ENCODE measurements around the gene COP1.
A peak's percentile ranks its signal among the peaks of the same experiment; 100 is the strongest.
"Not testable (repeated sequence)": the region's sequence is repeated elsewhere in the genome, so short reads cannot be mapped to it uniquely, and the experiment has no call there.

COP1 gene

DNA sequence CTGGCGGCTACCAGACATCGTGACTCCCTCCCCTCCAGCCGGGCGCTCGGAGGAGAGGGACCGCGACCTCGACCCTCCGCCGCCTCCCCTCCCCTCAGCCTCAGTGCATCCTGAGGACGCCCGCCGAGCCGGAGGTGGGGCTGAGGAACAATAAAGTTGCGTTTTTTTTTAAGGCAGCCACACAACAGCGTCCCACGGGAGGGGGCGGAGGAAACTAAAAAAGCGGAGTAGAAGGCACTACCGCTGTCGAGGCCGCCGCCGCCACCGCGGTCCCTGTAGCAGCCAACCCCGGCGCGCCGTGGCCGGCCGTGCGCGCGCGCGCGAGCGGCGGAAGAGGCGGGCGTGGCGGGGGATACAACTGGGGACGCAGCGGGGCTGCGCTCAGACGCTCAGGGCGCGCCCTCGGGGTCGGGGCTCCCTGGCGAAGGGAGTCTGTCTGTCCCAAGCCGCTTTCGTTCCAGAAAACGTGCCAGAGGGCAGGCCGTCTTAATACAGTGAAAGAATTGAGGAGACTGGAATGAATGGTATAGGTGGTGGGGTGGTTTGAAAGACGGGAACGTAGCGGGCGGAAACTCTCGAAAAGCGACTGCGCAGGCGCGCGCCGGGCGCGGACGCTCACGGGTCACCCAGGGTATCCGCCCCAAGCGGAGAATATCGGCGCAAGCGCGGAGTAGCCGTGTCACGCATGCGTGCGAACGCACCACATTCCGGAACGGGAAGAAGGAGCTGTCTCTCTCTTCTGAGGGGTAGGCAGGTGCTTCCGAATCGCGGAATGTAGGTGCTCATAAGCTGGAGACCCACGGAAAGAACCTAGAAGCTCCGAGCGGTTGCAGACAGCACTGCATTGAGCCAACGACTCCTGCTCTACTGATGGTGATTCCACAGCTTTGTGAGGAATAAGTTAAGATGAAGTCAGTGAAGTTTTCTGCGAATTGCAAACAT, at the start of gene COP1:
TSS of gene COP1 (minus strand) at position 326 of the 942 bp plus-strand sequence. CDS start at position 18, 308 bp downstream.
- Histone ChIP-seq H3K36me3 (ENCODE audit: control insufficient read depth in 1 of 2, insufficient read depth in 2 of 2, low read length in 2 of 2) (peaks cover 0 to 4% of the 10 kb centered on the region in 2 donors), H3K4me3 (ENCODE audit: low read depth in 1 of 2, low read length in 2 of 2) (peak within 1 kb of the TSS; percentile 92 to 100), H3K9me3 (ENCODE audit: control insufficient read depth in 1 of 2, low read length in 2 of 2) (no peaks in the 10 kb centered on the region), H3K27ac (ENCODE audit: low read length) (peak within 1 kb of the TSS; percentile 97), H3K27me3 (ENCODE audit: low read depth, low read length) (no peaks in the 10 kb centered on the region), H3K4me1 (ENCODE audit: control insufficient read depth in 1 of 2, insufficient read depth in 2 of 2, low read length in 2 of 2) (peaks cover 9 to 34% of the 10 kb centered on the region in 2 donors)

DNA sequence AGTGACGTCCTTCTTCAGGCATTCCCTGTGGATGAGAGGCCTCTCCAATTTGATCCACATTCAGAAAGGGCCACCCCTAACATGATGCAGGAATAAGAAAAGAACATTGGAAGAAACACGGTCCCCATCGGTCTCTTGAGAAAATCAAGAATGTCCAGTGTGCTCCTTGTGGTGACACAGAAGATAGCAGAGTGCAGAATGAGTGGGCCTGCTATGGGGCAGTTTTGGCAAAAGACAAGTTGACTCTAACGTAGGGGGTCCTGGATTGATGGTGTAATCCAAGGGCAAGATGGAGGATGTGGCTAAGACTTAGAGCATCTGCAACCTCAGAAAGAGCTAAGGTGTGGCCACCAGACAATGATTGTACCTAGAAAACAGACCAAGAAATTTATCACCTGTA, 45.1 kb upstream of the COP1 start:
- H3K9me3 ChIP-seq (ENCODE audit: control insufficient read depth in 1 of 2, low read length in 2 of 2), result no peaks in the 10 kb centered on the region
- no peaks in the 10 kb centered on the region for H3K27me3 ChIP-seq (ENCODE audit: low read depth, low read length)
- no peaks in the 10 kb centered on the region for H3K4me1 ChIP-seq (ENCODE audit: control insufficient read depth in 1 of 2, insufficient read depth in 2 of 2, low read length in 2 of 2)
- no peak overlapping the region for H3K27ac ChIP-seq (ENCODE audit: low read length)
- no peaks in the 10 kb centered on the region for H3K36me3 ChIP-seq (ENCODE audit: control insufficient read depth in 1 of 2, insufficient read depth in 2 of 2, low read length in 2 of 2)
- H3K4me3 ChIP-seq (ENCODE audit: low read depth in 1 of 2, low read length in 2 of 2), result no peak overlapping the region

DNA sequence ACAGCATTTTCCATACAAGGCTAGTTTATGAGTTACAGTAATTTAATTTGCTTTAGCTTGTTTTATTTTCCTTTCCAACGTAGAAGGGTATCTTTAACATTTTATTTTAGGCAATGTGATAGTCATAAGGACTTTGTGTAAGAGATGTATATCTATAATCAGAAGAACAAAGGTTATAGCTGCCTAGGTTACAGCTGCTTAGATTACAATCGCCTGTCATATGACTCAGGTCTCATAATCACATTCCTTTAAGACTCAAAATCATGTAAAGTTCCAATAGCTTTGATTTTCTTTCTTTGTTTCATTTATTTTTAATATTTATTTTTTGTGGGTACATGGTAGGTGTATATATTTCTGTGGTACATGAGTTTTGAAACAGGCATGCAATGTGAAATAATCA, 37.8 kb upstream of the COP1 start:
- Histone ChIP-seq H3K4me3 (ENCODE audit: low read depth in 1 of 2, low read length in 2 of 2) (no peak overlapping the region), H3K36me3 (ENCODE audit: control insufficient read depth in 1 of 2, insufficient read depth in 2 of 2, low read length in 2 of 2) (no peaks in the 10 kb centered on the region), H3K27me3 (ENCODE audit: low read depth, low read length) (no peaks in the 10 kb centered on the region), H3K27ac (ENCODE audit: low read length) (no peak overlapping the region), H3K4me1 (ENCODE audit: control insufficient read depth in 1 of 2, insufficient read depth in 2 of 2, low read length in 2 of 2) (no peaks in the 10 kb centered on the region), H3K9me3 (ENCODE audit: control insufficient read depth in 1 of 2, low read length in 2 of 2) (no peaks in the 10 kb centered on the region)

DNA sequence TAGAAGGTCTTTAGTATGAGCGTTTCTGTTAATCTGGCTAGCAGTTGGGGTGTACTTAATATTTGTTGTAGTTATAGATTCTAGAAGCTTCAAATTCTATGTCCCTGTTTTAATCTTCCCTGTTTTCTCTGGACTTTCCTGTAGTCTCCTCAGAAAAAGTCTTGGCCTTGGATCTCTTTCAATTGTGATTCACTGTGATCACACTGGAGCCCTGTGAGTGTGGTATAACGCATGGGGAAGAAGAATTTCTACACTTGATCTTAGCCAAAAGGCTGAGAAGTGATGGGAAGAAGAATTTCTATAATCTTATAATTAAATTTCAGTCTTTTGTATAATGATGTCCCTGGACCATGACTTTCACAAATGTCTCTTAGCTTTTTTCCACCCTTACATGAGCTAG, 36.7 kb upstream of the COP1 start:
- no peak overlapping the region for H3K4me3 ChIP-seq (ENCODE audit: low read depth in 1 of 2, low read length in 2 of 2)
- H3K27me3 ChIP-seq (ENCODE audit: low read depth, low read length), result no peaks in the 10 kb centered on the region
- H3K4me1 ChIP-seq (ENCODE audit: control insufficient read depth in 1 of 2, insufficient read depth in 2 of 2, low read length in 2 of 2), result no peaks in the 10 kb centered on the region
- no peaks in the 10 kb centered on the region for H3K9me3 ChIP-seq (ENCODE audit: control insufficient read depth in 1 of 2, low read length in 2 of 2)
- no peaks in the 10 kb centered on the region for H3K36me3 ChIP-seq (ENCODE audit: control insufficient read depth in 1 of 2, insufficient read depth in 2 of 2, low read length in 2 of 2)
- H3K27ac ChIP-seq (ENCODE audit: low read length), result no peak overlapping the region

DNA sequence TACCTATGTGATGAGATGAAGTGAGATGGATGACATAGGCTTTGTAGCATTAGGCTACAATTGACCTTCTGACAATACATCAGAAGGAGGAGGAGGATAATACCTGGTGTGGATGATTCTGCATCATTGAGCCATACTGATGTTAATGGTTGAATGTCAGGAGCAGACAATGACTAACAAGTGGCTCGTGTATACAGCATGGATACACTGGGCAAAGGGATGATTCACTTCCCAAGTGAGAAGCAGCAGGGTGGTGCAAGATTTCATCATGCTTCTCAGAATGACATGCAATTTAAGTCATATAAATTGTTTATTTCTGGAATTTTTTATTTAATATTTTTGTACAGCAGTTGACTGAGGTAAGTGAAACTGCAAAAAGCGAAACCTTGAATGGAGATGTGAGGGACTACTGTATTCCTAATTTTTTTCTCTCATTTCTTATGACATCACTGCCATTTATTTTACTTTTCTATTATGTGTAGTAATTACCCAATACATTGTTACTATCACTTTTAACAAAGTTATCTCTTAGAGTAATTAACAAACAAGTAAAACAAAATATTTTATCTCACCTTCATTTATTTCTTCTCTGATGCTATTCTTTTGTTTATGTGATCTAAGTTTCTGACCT, 34.4 kb upstream of the COP1 start:
- Histone ChIP-seq H3K27ac (ENCODE audit: low read length) (no peak overlapping the region), H3K27me3 (ENCODE audit: low read depth, low read length) (no peaks in the 10 kb centered on the region), H3K4me1 (ENCODE audit: control insufficient read depth in 1 of 2, insufficient read depth in 2 of 2, low read length in 2 of 2) (no peaks in the 10 kb centered on the region), H3K9me3 (ENCODE audit: control insufficient read depth in 1 of 2, low read length in 2 of 2) (no peaks in the 10 kb centered on the region), H3K36me3 (ENCODE audit: control insufficient read depth in 1 of 2, insufficient read depth in 2 of 2, low read length in 2 of 2) (no peaks in the 10 kb centered on the region), H3K4me3 (ENCODE audit: low read depth in 1 of 2, low read length in 2 of 2) (no peak overlapping the region)

DNA sequence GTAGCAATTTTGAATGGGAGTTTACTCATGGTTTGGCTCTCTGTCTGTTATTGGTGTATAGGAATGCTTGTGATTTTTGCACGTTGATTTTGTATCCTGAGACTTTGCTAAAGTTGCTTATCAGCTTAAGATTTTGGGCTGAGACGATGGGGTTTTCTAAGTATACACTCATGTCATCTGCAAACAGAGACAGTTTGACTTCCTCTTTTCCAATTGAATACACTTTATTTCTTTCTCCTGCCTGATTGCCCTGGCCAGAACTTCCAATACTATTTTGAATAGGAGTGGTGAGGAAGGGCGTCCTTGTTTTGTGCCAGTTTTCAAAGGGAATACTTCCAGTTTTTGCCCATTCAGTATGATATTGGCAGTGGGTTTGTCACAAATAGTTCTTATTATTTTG, 26.6 kb upstream of the COP1 start:
- not testable (repeated sequence) for H3K27me3 ChIP-seq (ENCODE audit: low read depth, low read length); H3K4me3 ChIP-seq (ENCODE audit: low read depth in 1 of 2, low read length in 2 of 2); H3K36me3 ChIP-seq (ENCODE audit: control insufficient read depth in 1 of 2, insufficient read depth in 2 of 2, low read length in 2 of 2); H3K27ac ChIP-seq (ENCODE audit: low read length); H3K4me1 ChIP-seq (ENCODE audit: control insufficient read depth in 1 of 2, insufficient read depth in 2 of 2, low read length in 2 of 2); H3K9me3 ChIP-seq (ENCODE audit: control insufficient read depth in 1 of 2, low read length in 2 of 2)

DNA sequence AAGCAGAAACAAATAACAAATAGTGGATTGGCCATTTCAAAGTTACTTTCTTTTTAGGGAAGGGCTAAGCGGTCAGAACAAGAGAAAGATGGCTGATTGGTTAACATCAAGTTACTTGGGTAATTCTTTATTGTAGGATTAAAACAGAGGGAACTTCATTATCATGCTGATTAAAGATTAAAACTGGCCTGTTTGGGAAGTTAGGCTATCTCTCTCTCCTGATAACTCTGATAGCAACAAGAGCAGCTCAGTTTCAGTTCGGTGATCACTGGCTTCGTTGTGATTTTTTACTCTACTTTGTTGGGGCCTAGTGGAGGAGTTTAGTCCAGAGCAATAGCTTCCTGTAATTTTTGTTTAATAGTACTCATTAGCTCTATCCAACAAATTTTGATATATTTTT, 20.5 kb upstream of the COP1 start:
- no peak overlapping the region for H3K4me3 ChIP-seq (ENCODE audit: low read depth in 1 of 2, low read length in 2 of 2)

DNA sequence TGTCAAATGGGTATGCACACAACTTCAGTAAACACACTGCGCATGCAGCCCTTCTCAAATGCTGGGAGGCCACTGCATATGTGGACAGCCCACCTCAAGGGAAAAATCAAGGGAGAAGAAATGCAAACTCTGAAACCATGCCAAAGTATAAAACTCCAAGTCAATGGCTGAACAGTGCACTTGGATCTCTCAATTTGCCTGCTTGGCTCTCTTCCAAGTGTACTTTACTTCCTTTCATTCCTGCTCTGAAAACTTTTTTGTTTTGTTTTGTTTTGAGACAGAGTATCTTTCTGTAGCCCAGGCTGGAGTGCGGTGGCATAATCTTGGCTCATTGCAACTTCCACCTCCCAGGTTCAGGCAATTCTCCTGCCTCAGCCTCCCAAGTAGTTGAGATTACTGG, 18.8 kb upstream of the COP1 start:
- H3K27me3 ChIP-seq (ENCODE audit: low read depth, low read length), result no peaks in the 10 kb centered on the region
- H3K9me3 ChIP-seq (ENCODE audit: control insufficient read depth in 1 of 2, low read length in 2 of 2), result no peaks in the 10 kb centered on the region
- H3K36me3 ChIP-seq (ENCODE audit: control insufficient read depth in 1 of 2, insufficient read depth in 2 of 2, low read length in 2 of 2), result no peaks in the 10 kb centered on the region
- no peak overlapping the region for H3K4me3 ChIP-seq (ENCODE audit: low read depth in 1 of 2, low read length in 2 of 2)
- H3K27ac ChIP-seq (ENCODE audit: low read length), result no peak overlapping the region
- no peaks in the 10 kb centered on the region for H3K4me1 ChIP-seq (ENCODE audit: control insufficient read depth in 1 of 2, insufficient read depth in 2 of 2, low read length in 2 of 2)

More for the DNA sequence above, 20.5 kb upstream of the COP1 start:
- Histone ChIP-seq H3K36me3 (ENCODE audit: control insufficient read depth in 1 of 2, insufficient read depth in 2 of 2, low read length in 2 of 2) (no peaks in the 10 kb centered on the region), H3K9me3 (ENCODE audit: control insufficient read depth in 1 of 2, low read length in 2 of 2) (no peaks in the 10 kb centered on the region), H3K27ac (ENCODE audit: low read length) (no peak overlapping the region), H3K27me3 (ENCODE audit: low read depth, low read length) (no peaks in the 10 kb centered on the region), H3K4me1 (ENCODE audit: control insufficient read depth in 1 of 2, insufficient read depth in 2 of 2, low read length in 2 of 2) (no peaks in the 10 kb centered on the region)

DNA sequence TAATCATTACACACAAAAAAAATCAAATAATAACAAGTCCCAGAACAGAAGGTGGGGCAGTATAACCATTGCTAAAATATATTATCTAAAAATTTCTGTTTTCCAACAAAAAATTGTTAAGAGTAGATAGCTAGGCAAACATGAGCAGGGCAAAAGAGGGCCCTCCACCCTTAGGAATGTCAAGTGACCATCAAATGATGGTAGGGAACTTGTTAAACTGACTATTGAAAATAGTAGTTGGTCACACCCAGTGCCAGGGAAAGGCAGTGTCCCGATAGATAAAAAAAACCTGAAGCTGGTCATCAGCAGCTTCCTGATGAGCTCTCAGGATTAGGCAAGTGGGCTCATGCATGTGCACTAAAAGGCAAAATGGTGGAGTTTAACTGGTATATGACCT, 18.4 kb upstream of the COP1 start:
- no peaks in the 10 kb centered on the region for H3K36me3 ChIP-seq (ENCODE audit: control insufficient read depth in 1 of 2, insufficient read depth in 2 of 2, low read length in 2 of 2)
- no peaks in the 10 kb centered on the region for H3K4me1 ChIP-seq (ENCODE audit: control insufficient read depth in 1 of 2, insufficient read depth in 2 of 2, low read length in 2 of 2)
- H3K27me3 ChIP-seq (ENCODE audit: low read depth, low read length), result no peaks in the 10 kb centered on the region
- no peak overlapping the region for H3K27ac ChIP-seq (ENCODE audit: low read length)
- no peaks in the 10 kb centered on the region for H3K9me3 ChIP-seq (ENCODE audit: control insufficient read depth in 1 of 2, low read length in 2 of 2)
- no peak overlapping the region for H3K4me3 ChIP-seq (ENCODE audit: low read depth in 1 of 2, low read length in 2 of 2)

DNA sequence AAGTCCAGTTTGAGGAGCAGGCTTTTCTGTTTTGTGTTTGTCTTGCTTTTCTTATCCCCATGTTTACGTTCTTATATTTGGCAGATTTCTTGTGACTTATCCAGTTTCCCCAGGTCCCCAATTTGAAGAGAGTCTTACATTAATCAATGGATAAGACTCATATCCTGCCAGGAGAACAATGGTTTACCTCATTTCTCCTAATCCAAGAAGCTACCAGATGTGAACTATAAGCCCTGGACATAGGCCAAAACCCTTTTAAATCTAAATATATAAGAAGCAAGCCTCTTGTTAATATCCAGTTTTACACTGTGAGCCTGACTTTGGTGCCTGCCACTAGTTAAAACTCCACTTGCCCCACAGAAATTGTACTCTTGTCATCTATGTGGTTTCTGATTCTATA, 15.1 kb upstream of the COP1 start:
- Histone ChIP-seq H3K27me3 (ENCODE audit: low read depth, low read length) (no peaks in the 10 kb centered on the region), H3K9me3 (ENCODE audit: control insufficient read depth in 1 of 2, low read length in 2 of 2) (no peaks in the 10 kb centered on the region), H3K36me3 (ENCODE audit: control insufficient read depth in 1 of 2, insufficient read depth in 2 of 2, low read length in 2 of 2) (no peaks in the 10 kb centered on the region), H3K4me3 (ENCODE audit: low read depth in 1 of 2, low read length in 2 of 2) (no peak overlapping the region), H3K27ac (ENCODE audit: low read length) (no peak overlapping the region), H3K4me1 (ENCODE audit: control insufficient read depth in 1 of 2, insufficient read depth in 2 of 2, low read length in 2 of 2) (no peaks in the 10 kb centered on the region)

DNA sequence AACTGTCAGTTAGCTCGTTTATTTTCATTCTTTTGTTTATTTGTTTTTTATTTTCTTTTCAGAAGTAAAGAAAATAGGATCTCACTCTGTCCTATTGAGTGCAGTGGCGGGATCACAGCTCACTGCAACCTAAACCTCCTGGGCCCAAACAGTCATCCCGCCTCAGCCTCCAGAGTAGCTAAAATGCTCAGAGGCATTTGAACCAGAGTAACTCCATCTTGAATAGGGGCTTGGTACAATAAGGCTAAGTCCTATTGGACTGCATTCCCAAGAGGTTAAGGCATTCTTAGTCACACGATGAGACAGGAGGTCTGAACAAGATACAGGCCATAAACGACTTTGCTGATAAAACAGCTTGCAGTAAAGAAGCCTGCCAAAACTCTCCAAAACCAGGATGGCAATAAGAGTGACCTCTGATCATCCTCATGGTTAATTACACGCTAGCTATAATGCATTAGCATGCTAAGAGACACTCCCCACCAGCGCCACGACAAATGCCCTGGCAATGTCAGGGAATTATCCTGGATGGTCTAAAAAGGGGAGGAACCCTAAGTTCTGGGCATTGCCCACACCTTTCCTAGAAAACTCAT, 13.1 kb upstream of the COP1 start:
- Histone ChIP-seq H3K4me1 (ENCODE audit: control insufficient read depth in 1 of 2, insufficient read depth in 2 of 2, low read length in 2 of 2) (no peaks in the 10 kb centered on the region), H3K27ac (ENCODE audit: low read length) (no peak overlapping the region), H3K9me3 (ENCODE audit: control insufficient read depth in 1 of 2, low read length in 2 of 2) (no peaks in the 10 kb centered on the region), H3K4me3 (ENCODE audit: low read depth in 1 of 2, low read length in 2 of 2) (no peak overlapping the region), H3K27me3 (ENCODE audit: low read depth, low read length) (no peaks in the 10 kb centered on the region), H3K36me3 (ENCODE audit: control insufficient read depth in 1 of 2, insufficient read depth in 2 of 2, low read length in 2 of 2) (no peaks in the 10 kb centered on the region)

Measured in muscle layer of duodenum (tissue), 2 donors.